Peyer's patch (tissue), 4 donors: Measurements from ENCODE around the gene ZNF697.

Experiments
- CTCF ChIP-seq, 6 experiments: fragments of 450-650 bp in 4 of 6; fragments of 200-600 bp in 2 of 6; sonication (generic) in 1 of 6; IDR thresholded peaks; one replicate each; pipeline ENCODE4 v1.5.1; 2017 to 2019; ENCODE audit warnings: antibody characterized with exemption in 6 of 6, mild to moderate bottlenecking in 3 of 6, moderate library complexity in 1 of 6
- POLR2A ChIP-seq, 2 donors: fragments of 450-650 bp; IDR thresholded peaks; one replicate each; pipeline ENCODE4 v1.5.1; 2017; ENCODE audit warnings: antibody characterized with exemption in 2 of 2, mild to moderate bottlenecking in 2 of 2, moderate library complexity in 2 of 2

GRCh38 chr1:119632841-119633240, 15.2 kb downstream of the ZNF697 start:
- TF ChIP-seq CTCF (IDR thresholded peaks at IDR 0.05) (no peak), POLR2A (IDR thresholded peaks at IDR 0.05) (no peak)
